Fibroblast of mammary gland (primary cell): ENCODE results near the gene ERFE.

Source experiments
- DNase-seq: peaks from one replicate; pipeline ENCODE4 v3.0.0-alpha.2; 2010; ENCODE audit warnings: low read depth
- H3K4me3 ChIP-seq: 2 replicates; pipeline ENCODE4 v1.5.1; 2011; ENCODE audit warnings: low read depth, mild to moderate bottlenecking, low read length, moderate library complexity; ENCODE audit not compliant: control insufficient read depth
- TF ChIP-seq, protein P1 (sequence below): conservative IDR thresholded peaks from 2 replicates; pipeline ENCODE4 v1.5.1; 2011; ENCODE audit warnings: low read depth, low read length, inconsistent platforms; ENCODE audit not compliant: control insufficient read depth, insufficient read depth

ERFE gene

DNA sequence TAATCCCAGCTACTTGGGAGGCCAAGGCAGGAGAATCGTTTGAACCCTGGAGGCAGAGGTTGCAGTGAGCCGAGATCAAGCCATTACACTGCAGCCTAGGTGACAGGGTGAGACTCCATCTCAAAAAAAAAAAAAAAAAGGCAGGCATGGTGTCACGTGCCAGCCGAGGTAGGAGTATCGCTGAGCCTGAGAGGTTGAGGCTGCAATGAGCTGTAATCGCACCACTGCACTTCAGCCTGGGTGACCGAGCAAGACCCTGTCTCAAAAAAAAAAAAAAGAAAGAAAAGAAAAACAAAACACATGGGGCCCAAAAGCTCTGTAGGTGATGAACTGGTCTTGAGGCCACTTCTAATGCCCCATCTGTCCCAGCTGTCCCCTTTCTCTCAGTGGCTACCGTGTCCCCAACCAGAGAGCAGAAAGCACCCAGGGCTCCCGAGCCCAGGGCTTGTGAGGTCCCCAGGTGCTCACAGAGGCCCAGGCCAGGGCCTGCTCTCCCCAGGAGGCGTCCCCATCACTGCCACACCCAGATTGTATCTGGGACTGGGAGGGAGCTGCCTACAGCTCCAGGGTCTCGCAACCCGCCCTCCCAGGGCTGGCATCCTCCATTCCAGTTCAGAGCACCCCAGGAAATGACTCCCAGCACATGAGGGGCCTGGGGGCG is 11.8 kb upstream of the ERFE start:
- H3K4me3 ChIP-seq, result no peak overlapping the region
- TF ChIP-seq, protein P1, sequence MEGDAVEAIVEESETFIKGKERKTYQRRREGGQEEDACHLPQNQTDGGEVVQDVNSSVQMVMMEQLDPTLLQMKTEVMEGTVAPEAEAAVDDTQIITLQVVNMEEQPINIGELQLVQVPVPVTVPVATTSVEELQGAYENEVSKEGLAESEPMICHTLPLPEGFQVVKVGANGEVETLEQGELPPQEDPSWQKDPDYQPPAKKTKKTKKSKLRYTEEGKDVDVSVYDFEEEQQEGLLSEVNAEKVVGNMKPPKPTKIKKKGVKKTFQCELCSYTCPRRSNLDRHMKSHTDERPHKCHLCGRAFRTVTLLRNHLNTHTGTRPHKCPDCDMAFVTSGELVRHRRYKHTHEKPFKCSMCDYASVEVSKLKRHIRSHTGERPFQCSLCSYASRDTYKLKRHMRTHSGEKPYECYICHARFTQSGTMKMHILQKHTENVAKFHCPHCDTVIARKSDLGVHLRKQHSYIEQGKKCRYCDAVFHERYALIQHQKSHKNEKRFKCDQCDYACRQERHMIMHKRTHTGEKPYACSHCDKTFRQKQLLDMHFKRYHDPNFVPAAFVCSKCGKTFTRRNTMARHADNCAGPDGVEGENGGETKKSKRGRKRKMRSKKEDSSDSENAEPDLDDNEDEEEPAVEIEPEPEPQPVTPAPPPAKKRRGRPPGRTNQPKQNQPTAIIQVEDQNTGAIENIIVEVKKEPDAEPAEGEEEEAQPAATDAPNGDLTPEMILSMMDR, result no peak
- no peak for DNase-seq

DNA sequence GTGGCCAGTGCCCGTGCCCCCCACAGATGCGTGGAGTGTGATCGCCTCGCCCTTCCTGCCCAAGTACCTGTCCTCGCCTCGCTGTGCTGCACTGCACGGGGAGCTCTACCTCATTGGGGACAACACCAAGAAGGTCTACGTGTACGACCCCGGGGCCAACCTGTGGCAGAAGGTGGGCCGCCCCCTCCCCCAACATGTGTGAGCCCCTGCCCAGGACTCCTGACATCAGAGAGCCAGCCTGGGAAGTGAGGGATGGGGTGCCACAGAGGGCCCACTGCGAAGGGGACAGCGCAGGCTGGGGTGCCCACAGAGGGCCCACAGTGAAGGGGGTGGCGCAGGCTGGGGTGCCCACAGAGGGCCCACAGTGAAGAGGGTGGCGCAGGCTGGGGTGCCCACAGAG is 9.8 kb upstream of the ERFE start:
- TF ChIP-seq, protein P1, result no peak
- no peak overlapping the region for H3K4me3 ChIP-seq

DNA sequence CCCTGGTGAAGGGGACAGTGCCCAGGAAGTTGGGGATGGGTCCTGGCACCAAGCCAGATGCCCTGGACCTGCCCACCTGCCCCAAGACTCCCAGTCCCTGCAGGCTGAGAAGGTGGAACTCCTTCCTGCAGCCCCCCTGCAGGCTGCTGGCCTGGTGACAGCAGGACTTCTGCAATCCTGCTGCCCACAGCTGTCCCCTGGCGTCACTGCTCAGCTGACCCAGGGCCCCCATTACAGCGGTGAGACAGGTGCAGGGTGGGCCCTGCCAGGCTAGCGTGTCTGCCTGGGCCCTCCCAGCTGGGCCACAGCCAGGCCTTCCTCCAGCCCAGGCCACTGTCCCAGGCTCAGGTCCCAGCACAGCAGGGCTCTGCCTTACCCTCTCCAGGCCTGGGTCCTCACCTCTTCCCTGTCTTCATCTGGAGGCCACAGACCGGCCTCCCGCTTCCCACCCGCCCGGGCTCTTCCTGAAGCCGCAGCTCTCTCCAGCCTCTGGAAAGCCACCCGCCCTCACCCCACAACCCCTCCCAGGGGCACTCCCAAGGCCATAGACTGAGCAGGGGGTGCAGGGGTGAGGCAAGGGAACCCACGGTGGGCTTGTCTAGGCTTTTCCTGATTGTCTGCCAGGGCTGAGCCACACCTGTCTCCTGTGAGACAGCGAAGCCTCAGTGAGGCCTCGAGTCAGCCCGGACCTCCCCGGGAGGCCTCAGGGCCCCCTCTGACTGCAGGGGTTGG is 8.8 kb upstream of the ERFE start:
- TF ChIP-seq, protein P1, result no peak
- DNase-seq, result no peak
- no peak overlapping the region for H3K4me3 ChIP-seq

More for the DNA sequence above, 9.8 kb upstream of the ERFE start:
- no peak for DNase-seq

DNA sequence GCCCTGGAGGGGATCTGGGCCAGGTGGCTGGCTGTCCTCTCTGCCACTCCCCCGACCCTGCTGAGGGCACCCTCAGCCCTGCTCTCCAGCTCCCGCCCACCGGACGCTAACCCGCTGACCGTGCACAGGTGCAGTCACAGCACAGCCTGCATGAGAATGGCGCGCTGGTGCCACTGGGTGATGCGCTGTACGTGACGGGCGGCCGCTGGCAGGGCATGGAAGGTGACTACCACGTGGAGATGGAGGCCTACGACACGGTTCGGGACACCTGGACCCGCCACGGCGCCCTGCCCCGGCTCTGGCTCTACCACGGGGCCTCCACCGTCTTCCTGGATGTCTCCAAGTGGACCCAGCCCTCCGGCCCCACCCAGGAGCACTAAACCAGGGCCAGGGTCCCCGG is 8.1 kb upstream of the ERFE start:
- TF ChIP-seq, protein P1, result no peak
- DNase-seq, result no peak
- H3K4me3 ChIP-seq, result no peak overlapping the region

DNA sequence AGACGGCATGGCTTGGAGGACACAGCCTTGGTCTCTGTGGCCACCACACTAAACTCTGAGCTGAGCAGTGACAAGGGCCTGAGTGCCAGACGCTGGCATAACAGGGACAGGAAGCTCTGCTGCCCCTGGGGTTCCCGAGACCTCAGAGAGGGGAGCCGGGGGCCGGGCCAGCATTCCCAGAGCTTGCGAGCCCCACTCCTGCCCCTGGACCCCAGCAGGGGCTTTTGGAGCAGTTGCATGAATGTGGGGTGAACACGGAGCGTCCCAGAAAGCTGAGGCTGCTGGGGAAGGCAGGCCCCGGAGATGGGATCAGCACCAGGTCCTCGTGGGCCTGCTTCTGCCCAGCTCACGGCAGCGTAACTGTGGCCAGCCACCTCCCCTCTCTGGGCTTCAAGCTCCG is 7.6 kb upstream of the ERFE start:
- DNase-seq, result no peak
- no peak overlapping the region for H3K4me3 ChIP-seq
- TF ChIP-seq, protein P1, result no peak

DNA sequence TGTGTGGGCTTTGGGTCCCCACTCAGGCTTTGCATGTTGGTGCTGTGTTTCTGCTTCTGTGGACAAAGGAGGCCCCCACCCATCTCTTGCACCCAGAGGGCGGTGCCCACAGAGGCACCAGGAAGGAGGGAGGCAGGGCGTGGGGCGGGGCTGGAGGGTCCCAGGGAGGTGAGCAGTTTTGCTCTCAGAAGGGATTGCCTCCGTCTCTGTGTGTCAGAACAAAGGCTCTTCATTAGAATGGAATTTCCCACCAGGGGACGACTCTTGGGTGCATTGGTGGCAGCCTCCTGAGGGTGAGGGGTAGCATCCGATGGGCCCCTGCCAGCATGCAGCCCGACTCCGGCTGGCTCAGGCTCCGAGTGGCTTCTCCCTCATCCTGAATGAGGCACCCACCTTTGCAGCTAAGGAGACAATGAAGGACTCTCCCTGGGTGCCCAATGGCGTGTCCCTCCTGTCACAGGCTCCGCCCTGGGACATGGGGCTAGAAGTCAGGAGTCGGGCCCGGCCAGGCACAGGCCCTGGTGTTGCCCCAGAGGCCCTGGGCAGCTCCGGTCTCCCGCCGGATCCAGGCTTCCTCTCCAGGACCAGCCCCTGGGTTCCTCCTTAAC is 7.0 kb upstream of the ERFE start:
- no peak for DNase-seq
- TF ChIP-seq, protein P1, result no peak
- no peak overlapping the region for H3K4me3 ChIP-seq
